Fibroblast of lung (primary cell): Measurements from ENCODE around the gene SRPX. TPM values are rescaled to one million over a fixed set of nuclear protein-coding genes. Genes with fewer than 3 reads are reported as not detected.

ENCODE experiments used
- DNase-seq, 2 donors: peaks; one replicate each; pipeline versions ENCODE4 v3.0.0 to v3.0.0-alpha.2; 2010; ENCODE audit warnings: low read depth in 2 of 2
- H2AFZ ChIP-seq: 2 replicates; pipeline ENCODE4 v1.5.1; 2012; ENCODE audit warnings: low read length, control low read depth, inconsistent platforms
- H3K27ac ChIP-seq: 2 replicates; pipeline ENCODE4 v1.5.1; 2011; ENCODE audit warnings: low read length, control low read depth; ENCODE audit not compliant: insufficient read depth
- H3K27me3 ChIP-seq: 2 replicates; pipeline ENCODE4 v1.5.1; 2011; ENCODE audit warnings: mild to moderate bottlenecking, low read length; ENCODE audit not compliant: control insufficient read depth, insufficient read depth
- H3K36me3 ChIP-seq: 2 replicates; pipeline ENCODE4 v1.5.1; 2011; ENCODE audit warnings: low read length; ENCODE audit not compliant: control insufficient read depth, insufficient read depth
- H3K4me1 ChIP-seq: 2 replicates; pipeline ENCODE4 v1.5.1; 2011; ENCODE audit warnings: low read length; ENCODE audit not compliant: control insufficient read depth, insufficient read depth; ENCODE audit errors: extremely low read depth
- H3K4me2 ChIP-seq: 2 replicates; pipeline ENCODE4 v1.5.1; 2011; ENCODE audit warnings: low read length, control low read depth; ENCODE audit not compliant: insufficient read depth; ENCODE audit errors: extremely low read depth
- H3K4me3 ChIP-seq, 4 experiments: fragments of 200-600 bp in 1 of 4; sonication (generic) in 1 of 4; replicated peaks in 1 of 4; 2 replicates each; pipeline ENCODE4 v1.5.1; 2011 to 2016; ENCODE audit warnings: low read length in 4 of 4, low read depth in 3 of 4, mild to moderate bottlenecking in 3 of 4, control low read depth in 2 of 4, inconsistent platforms in 1 of 4, mixed read lengths in 1 of 4; ENCODE audit not compliant: insufficient read depth in 1 of 4; ENCODE audit errors: control extremely low read depth in 1 of 4
- H3K79me2 ChIP-seq: 2 replicates; pipeline ENCODE4 v1.5.1; 2012; ENCODE audit warnings: mild to moderate bottlenecking, low read length, inconsistent platforms; ENCODE audit not compliant: control insufficient read depth, insufficient read depth
- H3K9ac ChIP-seq: 2 replicates; pipeline ENCODE4 v1.5.1; 2011; ENCODE audit warnings: mild to moderate bottlenecking, low read length, control low read depth; ENCODE audit not compliant: insufficient read depth
- H3K9me3 ChIP-seq: 2 replicates; pipeline ENCODE4 v1.5.1; 2012; ENCODE audit warnings: low read depth, low read length; ENCODE audit not compliant: control insufficient read depth, insufficient read depth
- H4K20me1 ChIP-seq: 2 replicates; pipeline ENCODE4 v1.5.1; 2011; ENCODE audit warnings: low read length; ENCODE audit not compliant: control insufficient read depth, insufficient read depth; ENCODE audit errors: extremely low read depth
- CTCF ChIP-seq, 2 donors: IDR thresholded peaks in 1 of 2; conservative IDR thresholded peaks in 1 of 2; 1 replicate in 1 of 2; 2 replicates in 1 of 2; pipeline ENCODE4 v1.5.1; 2011 to 2012; ENCODE audit warnings: low read length in 2 of 2, control low read depth in 1 of 2, inconsistent platforms in 1 of 2, low read depth in 1 of 2, mild to moderate bottlenecking in 1 of 2
- EZH2 ChIP-seq: IDR thresholded peaks from 2 replicates; pipeline ENCODE4 v1.5.1; 2012; ENCODE audit warnings: low read length, control low read depth, mild to moderate bottlenecking; ENCODE audit errors: missing control alignments
- polyA plus RNA-seq, 2 donors: library from polyadenylated mRNA; depleted of rRNA in 1 of 2; stranded (reverse) in 1 of 2; unstranded in 1 of 2; fragments of >200 nt; gene quantifications; 2 replicates each; pipeline ENCODE4 v1.2.1, GENCODE V29; 2011 to 2012; ENCODE audit warnings: missing spikeins in 1 of 2
- total RNA-seq: library from RNA; depleted of rRNA; stranded (reverse); fragments of >200 nt; gene quantifications from 2 replicates; pipeline ENCODE4 v1.2.1, GENCODE V29; 2014

The SRPX gene
- total and polyA plus RNA-seq, 2 donors (not counting 1 experiment from before 2014, with no cell fraction given): 84.9 to 141 TPM

- H4K20me1 ChIP-seq: no peaks in the 10 kb centered on the region
- H3K9ac ChIP-seq: no peak overlapping the region
- no peak for TF ChIP-seq CTCF (conservative IDR thresholded peaks at IDR 0.05 in 1 of 2, IDR thresholded peaks at IDR 0.05 in 1 of 2; ENCODE audit: low read depth in 1 of 2, low read length in 2 of 2)
- TF ChIP-seq EZH2: no peak
- no peak for DNase-seq
- H2AFZ ChIP-seq: no peak overlapping the region
- H3K4me3 ChIP-seq: no peak overlapping the region
- no peaks in the 10 kb centered on the region for H3K36me3 ChIP-seq
- no peak overlapping the region for H3K4me2 ChIP-seq
- no peaks in the 10 kb centered on the region for H3K79me2 ChIP-seq
- H3K27me3 ChIP-seq: no peaks in the 10 kb centered on the region
- H3K27ac ChIP-seq: no peak overlapping the region
- H3K4me1 ChIP-seq: no peaks in the 10 kb centered on the region
- H3K9me3 ChIP-seq: no peaks in the 10 kb centered on the region
Observed at GRCh38 chrX:38129366-38129765, 91.3 kb downstream of the SRPX start.

- Histone ChIP-seq H3K4me3 (no peak overlapping the region), H4K20me1 (no peaks in the 10 kb centered on the region), H3K27me3 (no peaks in the 10 kb centered on the region), H3K9ac (no peak overlapping the region), H3K79me2 (no peaks in the 10 kb centered on the region), H3K4me1 (no peaks in the 10 kb centered on the region), H2AFZ (no peak overlapping the region), H3K9me3 (no peaks in the 10 kb centered on the region), H3K27ac (no peak overlapping the region), H3K4me2 (no peak overlapping the region), H3K36me3 (no peaks in the 10 kb centered on the region)
- DNase-seq: no peak
- TF ChIP-seq CTCF (conservative IDR thresholded peaks at IDR 0.05 in 1 of 2, IDR thresholded peaks at IDR 0.05 in 1 of 2; ENCODE audit: low read depth in 1 of 2, low read length in 2 of 2) (no peak), EZH2 (no peak)
Observed at GRCh38 chrX:38127961-38128360, 92.7 kb downstream of the SRPX start.

- no peaks in the 10 kb centered on the region for H3K4me1 ChIP-seq
Observed at GRCh38 chrX:38126179-38126578, 94.5 kb downstream of the SRPX start.

More at GRCh38 chrX:38126179-38126578, 94.5 kb downstream of the SRPX start:
- TF ChIP-seq CTCF (conservative IDR thresholded peaks at IDR 0.05 in 1 of 2, IDR thresholded peaks at IDR 0.05 in 1 of 2; ENCODE audit: low read depth in 1 of 2, low read length in 2 of 2) (no peak), EZH2 (no peak)
- Histone ChIP-seq H3K27me3 (no peaks in the 10 kb centered on the region), H2AFZ (no peak overlapping the region), H3K27ac (no peak overlapping the region), H3K9me3 (no peaks in the 10 kb centered on the region), H3K4me3 (no peak overlapping the region), H3K4me2 (no peak overlapping the region), H3K79me2 (no peaks in the 10 kb centered on the region), H3K9ac (no peak overlapping the region), H3K36me3 (no peaks in the 10 kb centered on the region), H4K20me1 (no peaks in the 10 kb centered on the region)
- DNase-seq: no peak
